Ishikawa (cell line): Measurements from ENCODE around the gene ZMIZ1.

Experiments used
- CEBPB ChIP-seq: IDR thresholded peaks from 2 replicates; pipeline ENCODE4 v1.6.1; 2012
- CREB1 ChIP-seq: IDR thresholded peaks from 2 replicates; pipeline ENCODE4 v1.6.1; 2012; ENCODE audit warnings: low read depth
- EGR1 ChIP-seq: IDR thresholded peaks from 2 replicates; pipeline ENCODE4 v1.6.1; 2012
- EP300 ChIP-seq: IDR thresholded peaks from 2 replicates; pipeline ENCODE4 v1.6.1; 2012; ENCODE audit warnings: borderline replicate concordance
- FOXM1 ChIP-seq: IDR thresholded peaks from 2 replicates; pipeline ENCODE4 v1.6.1; 2012; ENCODE audit warnings: low read depth, borderline replicate concordance
- NFIC ChIP-seq: IDR thresholded peaks from 2 replicates; pipeline ENCODE4 v1.6.1; 2012
- RAD21 ChIP-seq: IDR thresholded peaks from 2 replicates; pipeline ENCODE4 v1.6.1; 2012; ENCODE audit warnings: low read depth
- TAF1 ChIP-seq: IDR thresholded peaks from 2 replicates; pipeline ENCODE4 v1.6.1; 2012; ENCODE audit warnings: low read depth, mild to moderate bottlenecking
- TCF12 ChIP-seq: IDR thresholded peaks from 2 replicates; pipeline ENCODE4 v1.6.1; 2012; ENCODE audit warnings: low read depth
- TEAD4 ChIP-seq: IDR thresholded peaks from 2 replicates; pipeline ENCODE4 v1.6.1; 2012
- YY1 ChIP-seq: IDR thresholded peaks from 2 replicates; pipeline ENCODE4 v1.6.1; 2012; ENCODE audit warnings: low read depth
- ZBTB7A ChIP-seq: IDR thresholded peaks from 2 replicates; pipeline ENCODE4 v1.6.1; 2012; ENCODE audit warnings: low read depth
- TF ChIP-seq, protein P1 (sequence below): IDR thresholded peaks from 2 replicates; pipeline ENCODE4 v1.6.1; 2012
- TF ChIP-seq, protein P2 (sequence below): IDR thresholded peaks from 2 replicates; pipeline ENCODE4 v1.6.1; 2012; ENCODE audit warnings: low read depth, mild to moderate bottlenecking
- TF ChIP-seq, protein P3 (sequence below): IDR thresholded peaks from 2 replicates; pipeline ENCODE4 v1.6.1; 2012

Gene ZMIZ1

DNA sequence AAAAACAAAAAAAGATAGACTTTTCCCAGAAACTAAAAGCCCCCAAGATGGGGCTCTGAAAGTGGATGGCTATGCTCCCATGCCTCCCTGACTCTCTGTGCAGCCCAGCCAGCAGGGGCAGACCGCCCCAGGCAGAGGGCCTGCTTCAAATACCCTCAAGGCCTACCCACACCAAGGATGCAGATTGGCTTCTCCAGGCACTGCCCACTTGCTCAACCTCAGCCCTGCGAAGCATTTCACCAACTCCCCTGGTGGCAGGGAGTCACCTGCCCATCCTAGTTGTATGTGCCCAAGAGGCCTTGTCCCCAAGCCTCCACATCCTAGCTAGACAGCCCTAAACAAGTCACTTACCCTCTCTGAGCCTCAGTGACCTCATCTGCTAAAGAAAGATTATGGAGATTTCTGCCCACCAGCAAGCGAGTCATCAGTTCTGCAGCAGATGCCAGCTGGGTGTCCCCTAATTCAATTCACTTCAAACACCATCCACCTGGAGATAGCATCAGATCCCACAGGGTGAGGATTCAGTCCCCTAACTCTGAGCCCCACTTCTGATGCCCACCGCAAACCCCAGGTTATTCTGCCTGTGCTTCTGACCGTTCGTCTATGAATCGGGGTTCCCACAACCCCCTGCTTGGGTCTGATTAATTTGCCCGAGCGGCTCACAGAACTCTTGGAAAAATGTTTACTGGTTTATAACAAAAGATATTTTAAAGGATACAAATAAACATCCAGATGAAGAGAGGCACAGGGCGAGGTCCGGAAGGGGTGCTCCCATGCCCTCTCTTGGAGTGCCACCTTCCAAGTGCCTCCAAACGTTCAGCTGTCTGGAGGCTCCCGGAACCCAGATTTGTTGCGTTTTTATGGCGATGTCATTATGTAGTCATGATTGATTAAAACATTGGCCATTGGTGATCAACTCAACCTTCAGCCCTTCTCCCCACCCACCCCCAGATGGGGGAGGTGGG is 18.6 kb upstream of the ZMIZ1 start:
- TF ChIP-seq, protein P1, sequence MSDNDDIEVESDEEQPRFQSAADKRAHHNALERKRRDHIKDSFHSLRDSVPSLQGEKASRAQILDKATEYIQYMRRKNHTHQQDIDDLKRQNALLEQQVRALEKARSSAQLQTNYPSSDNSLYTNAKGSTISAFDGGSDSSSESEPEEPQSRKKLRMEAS: no peak
- TF ChIP-seq TEAD4: no peak
- TF ChIP-seq CREB1: no peak
- TF ChIP-seq CEBPB: no peak
- no peak for TF ChIP-seq YY1
- TF ChIP-seq TAF1: no peak
- no peak for TF ChIP-seq RAD21
- TF ChIP-seq TCF12: no peak
- no peak for TF ChIP-seq EP300
- TF ChIP-seq EGR1: no peak
- TF ChIP-seq, protein P2, sequence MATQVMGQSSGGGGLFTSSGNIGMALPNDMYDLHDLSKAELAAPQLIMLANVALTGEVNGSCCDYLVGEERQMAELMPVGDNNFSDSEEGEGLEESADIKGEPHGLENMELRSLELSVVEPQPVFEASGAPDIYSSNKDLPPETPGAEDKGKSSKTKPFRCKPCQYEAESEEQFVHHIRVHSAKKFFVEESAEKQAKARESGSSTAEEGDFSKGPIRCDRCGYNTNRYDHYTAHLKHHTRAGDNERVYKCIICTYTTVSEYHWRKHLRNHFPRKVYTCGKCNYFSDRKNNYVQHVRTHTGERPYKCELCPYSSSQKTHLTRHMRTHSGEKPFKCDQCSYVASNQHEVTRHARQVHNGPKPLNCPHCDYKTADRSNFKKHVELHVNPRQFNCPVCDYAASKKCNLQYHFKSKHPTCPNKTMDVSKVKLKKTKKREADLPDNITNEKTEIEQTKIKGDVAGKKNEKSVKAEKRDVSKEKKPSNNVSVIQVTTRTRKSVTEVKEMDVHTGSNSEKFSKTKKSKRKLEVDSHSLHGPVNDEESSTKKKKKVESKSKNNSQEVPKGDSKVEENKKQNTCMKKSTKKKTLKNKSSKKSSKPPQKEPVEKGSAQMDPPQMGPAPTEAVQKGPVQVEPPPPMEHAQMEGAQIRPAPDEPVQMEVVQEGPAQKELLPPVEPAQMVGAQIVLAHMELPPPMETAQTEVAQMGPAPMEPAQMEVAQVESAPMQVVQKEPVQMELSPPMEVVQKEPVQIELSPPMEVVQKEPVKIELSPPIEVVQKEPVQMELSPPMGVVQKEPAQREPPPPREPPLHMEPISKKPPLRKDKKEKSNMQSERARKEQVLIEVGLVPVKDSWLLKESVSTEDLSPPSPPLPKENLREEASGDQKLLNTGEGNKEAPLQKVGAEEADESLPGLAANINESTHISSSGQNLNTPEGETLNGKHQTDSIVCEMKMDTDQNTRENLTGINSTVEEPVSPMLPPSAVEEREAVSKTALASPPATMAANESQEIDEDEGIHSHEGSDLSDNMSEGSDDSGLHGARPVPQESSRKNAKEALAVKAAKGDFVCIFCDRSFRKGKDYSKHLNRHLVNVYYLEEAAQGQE: no peak
- TF ChIP-seq FOXM1: no peak
- TF ChIP-seq, protein P3, sequence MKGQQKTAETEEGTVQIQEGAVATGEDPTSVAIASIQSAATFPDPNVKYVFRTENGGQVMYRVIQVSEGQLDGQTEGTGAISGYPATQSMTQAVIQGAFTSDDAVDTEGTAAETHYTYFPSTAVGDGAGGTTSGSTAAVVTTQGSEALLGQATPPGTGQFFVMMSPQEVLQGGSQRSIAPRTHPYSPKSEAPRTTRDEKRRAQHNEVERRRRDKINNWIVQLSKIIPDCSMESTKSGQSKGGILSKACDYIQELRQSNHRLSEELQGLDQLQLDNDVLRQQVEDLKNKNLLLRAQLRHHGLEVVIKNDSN: no peak
- TF ChIP-seq ZBTB7A: no peak
- no peak for TF ChIP-seq NFIC

- no peak for TF ChIP-seq CREB1
- TF ChIP-seq, protein P1: no peak
Measured at GRCh38 chr10:79050896-79051555, 17.7 kb upstream of the ZMIZ1 start.

- no peak for TF ChIP-seq EGR1
- TF ChIP-seq TAF1: no peak
Measured at GRCh38 chr10:79051766-79052165, 17.0 kb upstream of the ZMIZ1 start.

GRCh38 chr10:79052291-79053080 is 16.3 kb upstream of the ZMIZ1 start:
- TF ChIP-seq TEAD4 (no peak), RAD21 (peak; percentile 43)
- TF ChIP-seq, protein P3: peak; percentile 80

DNA sequence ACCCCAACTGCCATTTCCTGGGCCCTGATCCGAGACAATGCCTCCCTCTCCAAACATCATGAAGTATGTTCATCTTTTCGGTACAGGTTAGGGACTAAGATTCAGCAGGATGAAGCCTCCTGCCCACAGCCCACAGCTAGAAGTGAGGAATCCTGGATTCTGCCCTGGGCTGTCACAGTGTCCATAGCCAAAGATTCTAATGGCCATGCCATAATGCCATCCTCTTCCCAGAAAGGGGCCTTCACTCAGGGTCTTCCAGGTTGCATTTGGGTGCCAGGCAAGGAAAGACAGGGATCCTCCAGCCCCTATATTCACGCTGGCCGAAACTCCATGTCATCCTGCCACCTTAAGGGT is 15.7 kb upstream of the ZMIZ1 start:
- TF ChIP-seq CREB1 (no peak), CEBPB (no peak), EP300 (no peak), TEAD4 (no peak), TAF1 (no peak)
- TF ChIP-seq, protein P1: no peak
- TF ChIP-seq, protein P2: no peak
- TF ChIP-seq, protein P3: no peak
